HFFc6 (cell line): Measurements from ENCODE around the gene ATP8A2. TPM values are rescaled to one million over a fixed set of nuclear protein-coding genes. Genes with fewer than 3 reads are reported as not detected.
"Not testable (repeated sequence)": the region's sequence is repeated elsewhere in the genome, so short reads cannot be mapped to it uniquely, and the experiment has no call there.

Experiments
- DNase-seq: peaks from one replicate; pipeline ENCODE4 v3.0.0-alpha.2; 2018
- H3K27ac Mint-ChIP-seq: 2 replicates; pipeline ENCODE4 v1.8.0; 2020; ENCODE audit warnings: mild to moderate bottlenecking, mixed read lengths
- H3K27me3 Mint-ChIP-seq: 2 replicates; pipeline ENCODE4 v1.8.0; 2021; ENCODE audit warnings: mild to moderate bottlenecking, moderate library complexity, mixed read lengths; ENCODE audit not compliant: insufficient read depth
- H3K36me3 Mint-ChIP-seq: 2 replicates; pipeline ENCODE4 v1.8.0; 2021; ENCODE audit warnings: low read depth, mixed read lengths
- H3K4me1 Mint-ChIP-seq: 2 replicates; pipeline ENCODE4 v1.8.0; 2020; ENCODE audit warnings: low read depth, mixed read lengths
- H3K4me3 Mint-ChIP-seq: 2 replicates; pipeline ENCODE4 v1.8.0; 2020; ENCODE audit warnings: mild to moderate bottlenecking, moderate library complexity, mixed read lengths
- H3K9me3 Mint-ChIP-seq: 2 replicates; pipeline ENCODE4 v1.8.0; 2020; ENCODE audit warnings: mild to moderate bottlenecking, mixed read lengths
- CTCF ChIP-seq: fragments of 200-600 bp; sonication (generic); IDR thresholded peaks from 2 replicates; pipeline ENCODE4 v1.5.0; 2021; ENCODE audit warnings: antibody characterized with exemption, mild to moderate bottlenecking
- total RNA-seq, 6 experiments: library from RNA; stranded (reverse); fragmentation: NEBNext Ultra II Directional; extraction: Animal tissue kit (Norgen Biotek cat#: 25700); gene quantifications; 2 replicates in 1 of 6; 3 replicates in 5 of 6; pipeline ENCODE4 v1.2.3, GENCODE V29; 2021

The ATP8A2 gene
- total RNA-seq, 6 experiments from 2014 or later: 0.02 TPM; not detected in 5

DNA sequence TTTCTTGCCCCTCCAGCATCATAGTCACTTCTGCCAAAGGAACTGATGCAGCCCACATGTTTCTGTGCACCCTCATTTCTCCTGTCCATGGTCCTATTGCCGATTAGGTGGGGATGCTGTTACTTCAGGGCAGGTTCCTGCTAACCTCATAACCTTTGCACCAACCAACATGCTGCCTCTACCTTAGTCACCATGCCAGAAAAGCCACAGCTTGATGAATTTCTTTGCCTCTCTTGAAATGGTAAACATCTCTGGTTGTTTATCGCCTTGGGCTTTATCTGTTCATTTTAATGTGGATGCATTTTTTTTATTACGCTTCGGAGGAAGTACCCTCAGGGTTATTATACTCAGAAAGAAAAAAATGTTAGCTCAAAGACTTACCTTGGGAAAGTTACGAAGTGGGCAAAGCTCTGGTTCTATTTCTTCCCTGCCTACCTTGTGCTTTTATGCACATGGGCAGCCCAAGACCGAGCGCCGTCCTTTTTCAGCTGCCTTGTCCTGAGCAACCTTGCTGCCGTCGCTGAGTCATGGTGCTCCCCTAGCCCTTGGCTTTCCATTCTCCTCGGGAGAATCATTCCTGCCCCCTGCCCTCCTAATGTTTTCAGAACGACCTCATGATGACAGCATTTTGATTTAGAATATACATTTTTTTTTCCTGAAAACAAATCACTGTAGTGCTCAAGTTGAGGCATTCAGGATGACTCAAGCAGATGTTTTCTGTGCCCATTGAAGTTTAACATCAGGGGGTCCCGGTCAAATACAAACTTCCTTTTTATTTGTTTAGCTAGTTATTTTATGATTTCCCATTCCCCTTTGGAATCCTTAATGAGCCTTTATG is 400.1 kb downstream of the ATP8A2 start:
- no peaks in the 10 kb centered on the region for H3K27me3 Mint-ChIP-seq
- no peak overlapping the region for H3K4me3 Mint-ChIP-seq
- no peaks in the 10 kb centered on the region for H3K4me1 Mint-ChIP-seq
- TF ChIP-seq CTCF: no peak
- no peaks in the 10 kb centered on the region for H3K36me3 Mint-ChIP-seq
- peaks cover 46% of the 10 kb centered on the region for H3K9me3 Mint-ChIP-seq
- DNase-seq: no peak
- no peak overlapping the region for H3K27ac Mint-ChIP-seq

GRCh38 chr13:25772534-25772933 is 400.8 kb downstream of the ATP8A2 start:
- not testable (repeated sequence) for DNase-seq, H3K4me3 Mint-ChIP-seq, H3K36me3 Mint-ChIP-seq, H3K27me3 Mint-ChIP-seq, H3K27ac Mint-ChIP-seq, H3K4me1 Mint-ChIP-seq
- peaks cover 47% of the 10 kb centered on the region for H3K9me3 Mint-ChIP-seq

DNA sequence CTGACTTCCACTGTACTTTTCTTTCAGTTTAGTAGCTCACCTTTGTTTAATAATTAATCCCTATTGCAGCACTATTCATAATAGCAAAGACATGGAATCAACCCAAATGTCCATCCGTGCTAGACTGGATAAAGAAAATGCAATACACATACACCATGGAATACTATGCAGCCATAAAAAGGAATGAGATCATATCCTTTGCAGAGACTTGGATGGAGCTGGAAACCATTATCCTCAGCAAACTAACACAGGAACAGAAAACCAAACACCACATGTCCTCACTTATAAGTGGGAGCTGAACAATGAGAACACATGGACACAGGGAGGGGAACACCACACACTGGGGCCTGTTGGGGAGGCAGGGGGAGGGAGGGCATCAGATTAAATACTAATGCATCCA is 402.3 kb downstream of the ATP8A2 start:
- not testable (repeated sequence) for H3K36me3 Mint-ChIP-seq, H3K4me3 Mint-ChIP-seq, H3K4me1 Mint-ChIP-seq

GRCh38 chr13:25775275-25775674 is 403.5 kb downstream of the ATP8A2 start:
- no peaks in the 10 kb centered on the region for H3K4me1 Mint-ChIP-seq
- no peak for DNase-seq

More for the DNA sequence above, 402.3 kb downstream of the ATP8A2 start:
- H3K9me3 Mint-ChIP-seq: peaks cover 55% of the 10 kb centered on the region
- H3K27me3 Mint-ChIP-seq, DNase-seq, H3K27ac Mint-ChIP-seq: not testable (repeated sequence)

GRCh38 chr13:25775986-25776385 is 404.2 kb downstream of the ATP8A2 start:
- Mint-ChIP-seq H3K27ac (no peak overlapping the region), H3K4me1 (no peaks in the 10 kb centered on the region), H3K27me3 (no peaks in the 10 kb centered on the region), H3K36me3 (no peaks in the 10 kb centered on the region), H3K9me3 (peaks cover 44% of the 10 kb centered on the region), H3K4me3 (no peak overlapping the region)
- no peak for DNase-seq
- no peak for TF ChIP-seq CTCF

More at GRCh38 chr13:25775275-25775674, 403.5 kb downstream of the ATP8A2 start:
- no peak overlapping the region for H3K4me3 Mint-ChIP-seq
- H3K27ac Mint-ChIP-seq: no peak overlapping the region
- H3K36me3 Mint-ChIP-seq: no peaks in the 10 kb centered on the region
- TF ChIP-seq CTCF: no peak
- H3K9me3 Mint-ChIP-seq: peaks cover 47% of the 10 kb centered on the region
- no peaks in the 10 kb centered on the region for H3K27me3 Mint-ChIP-seq

GRCh38 chr13:25776722-25777121 is 404.9 kb downstream of the ATP8A2 start:
- Mint-ChIP-seq H3K9me3 (peaks cover 46% of the 10 kb centered on the region), H3K4me3 (no peak overlapping the region), H3K4me1 (no peaks in the 10 kb centered on the region), H3K27me3 (no peaks in the 10 kb centered on the region), H3K27ac (no peak overlapping the region), H3K36me3 (no peaks in the 10 kb centered on the region)
- no peak for DNase-seq
- no peak for TF ChIP-seq CTCF
